Kidney glomerular epithelial cell (primary cell): ENCODE data around the gene C11orf24.

Experiments used
- DNase-seq: peaks from one replicate; lab custom pipeline; 2025; lab: John Stamatoyannopoulos, UW

Gene C11orf24

DNA sequence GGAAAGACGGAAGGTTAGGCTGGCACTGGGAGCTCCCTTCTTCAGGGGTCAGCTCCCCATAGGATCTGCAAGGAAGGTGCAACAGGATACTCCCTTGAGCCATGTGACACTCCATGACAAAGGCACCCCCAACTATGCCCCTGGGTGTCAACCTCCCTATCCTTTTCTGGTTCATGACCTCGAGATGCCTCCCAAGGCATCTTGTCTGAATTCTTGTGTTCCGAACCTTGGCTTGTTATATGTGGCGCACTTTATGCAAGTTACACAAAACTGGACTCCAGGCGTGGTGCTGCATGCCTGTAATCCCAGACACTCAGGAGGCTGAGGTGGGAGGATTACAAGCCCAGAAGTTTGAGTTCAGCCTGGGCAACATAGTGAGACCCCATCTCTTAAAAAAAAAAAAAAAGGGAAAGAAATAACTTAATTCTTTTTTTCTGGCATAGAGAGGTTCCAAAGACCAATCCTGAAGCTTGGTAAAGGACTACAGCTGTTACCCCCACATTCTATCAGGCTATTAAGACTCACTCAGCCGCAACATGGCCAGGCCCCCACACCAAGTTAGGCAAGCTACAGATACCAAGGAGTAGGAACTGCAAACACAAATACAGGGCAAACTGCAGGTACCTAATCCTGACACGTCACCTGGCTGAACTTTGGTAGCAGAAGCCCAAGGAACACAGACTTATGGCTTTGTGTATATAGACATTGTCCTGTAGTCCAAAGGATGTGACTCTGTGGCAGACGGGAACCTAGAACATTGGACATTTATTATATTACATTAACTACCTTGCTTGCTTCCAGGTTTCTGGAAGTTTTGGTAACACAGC lies 1.4 kb downstream of the C11orf24 start:
- DNase-seq = no peak

DNA sequence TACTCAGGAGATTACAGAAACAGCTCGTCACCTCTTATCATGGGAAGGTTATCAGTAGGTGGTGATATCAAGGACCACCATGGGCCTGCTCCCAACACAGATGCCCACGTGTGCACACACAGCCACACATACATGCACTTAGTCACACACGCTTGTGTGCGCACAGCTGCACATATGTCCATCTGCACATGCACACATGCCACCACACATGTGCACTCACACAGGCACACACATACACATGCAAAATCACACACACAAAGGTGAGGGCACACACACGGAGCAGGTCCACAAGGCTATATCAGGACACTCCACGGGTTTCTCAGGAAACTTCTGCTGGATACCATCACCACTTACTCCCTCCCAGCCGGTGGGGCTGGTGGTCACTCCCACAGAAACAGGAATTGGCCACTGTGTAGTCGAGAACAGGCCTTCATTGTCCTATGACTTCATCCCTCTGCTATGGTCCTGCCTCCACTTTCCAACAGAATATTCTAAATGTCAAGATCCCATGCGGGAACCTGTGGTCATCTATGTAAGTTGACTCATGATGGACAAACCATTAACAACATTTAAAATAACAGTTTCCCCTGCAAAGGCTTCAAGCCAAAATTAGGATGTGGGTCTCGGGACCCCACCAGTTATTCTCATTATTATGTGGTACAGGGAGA lies 2.2 kb downstream of the C11orf24 start:
- peak; percentile 85 for DNase-seq

DNA sequence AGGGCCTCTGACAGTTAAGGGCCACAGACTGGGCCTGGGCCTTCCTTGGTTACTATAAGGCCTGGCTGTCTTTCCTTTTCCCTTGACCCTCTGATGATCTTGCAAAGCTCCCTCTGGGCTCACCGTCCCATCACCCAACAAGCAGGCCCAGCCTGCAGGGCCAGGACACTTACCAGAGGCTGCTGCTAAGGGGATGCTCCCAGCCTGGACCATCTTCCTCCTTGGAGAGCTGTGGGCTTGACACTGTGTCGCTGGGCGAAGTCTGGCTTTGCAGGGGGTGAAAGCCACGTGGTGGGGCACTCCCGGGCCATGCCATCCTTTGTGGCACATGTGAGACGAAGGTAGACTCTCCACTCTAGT lies 3.9 kb downstream of the C11orf24 start:
- no peak for DNase-seq

DNA sequence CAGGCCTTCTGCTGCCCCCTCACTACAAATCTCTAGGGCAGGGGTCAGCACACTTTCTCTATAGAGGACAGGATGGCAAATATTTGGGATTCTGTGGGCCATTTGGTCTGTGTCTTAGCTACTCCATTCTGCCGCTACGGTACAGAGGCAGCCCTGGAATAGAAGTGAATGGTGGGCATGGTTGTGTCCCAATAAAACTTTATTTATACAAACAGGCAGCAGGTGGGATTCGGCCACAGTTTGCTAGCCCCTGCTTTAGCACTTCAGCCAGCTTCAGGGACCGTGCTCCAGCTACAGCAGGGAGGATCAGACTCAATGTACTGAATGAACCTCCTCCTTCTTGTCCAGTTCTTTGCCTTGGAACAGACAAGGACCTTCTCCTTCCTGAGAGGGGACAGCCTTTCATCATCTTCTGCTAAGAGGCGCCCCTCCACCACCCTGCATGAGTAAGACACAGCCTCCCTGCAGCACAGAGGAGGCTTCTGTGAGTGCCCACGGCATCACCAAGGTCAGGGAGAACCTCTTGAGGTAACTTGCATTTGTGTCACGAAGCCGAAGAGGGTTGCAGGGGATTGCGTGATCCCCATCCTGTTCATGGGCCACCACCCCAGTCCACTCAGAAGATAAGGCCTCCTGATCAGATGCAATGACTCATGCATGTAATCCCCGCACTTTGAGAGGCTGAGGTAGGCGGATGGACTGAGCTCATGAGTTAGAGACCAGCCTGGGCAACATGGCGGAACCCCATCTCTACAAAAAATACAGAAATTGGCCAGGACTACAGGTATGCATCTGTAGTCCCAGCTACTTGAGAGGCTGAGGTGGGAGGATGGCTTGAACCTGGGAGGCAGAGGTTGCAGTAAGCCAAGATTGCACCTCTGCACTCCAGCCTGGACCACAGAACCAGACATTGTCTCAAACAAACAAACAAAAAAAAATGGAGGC lies 4.6 kb downstream of the C11orf24 start:
- DNase-seq = no peak

DNA sequence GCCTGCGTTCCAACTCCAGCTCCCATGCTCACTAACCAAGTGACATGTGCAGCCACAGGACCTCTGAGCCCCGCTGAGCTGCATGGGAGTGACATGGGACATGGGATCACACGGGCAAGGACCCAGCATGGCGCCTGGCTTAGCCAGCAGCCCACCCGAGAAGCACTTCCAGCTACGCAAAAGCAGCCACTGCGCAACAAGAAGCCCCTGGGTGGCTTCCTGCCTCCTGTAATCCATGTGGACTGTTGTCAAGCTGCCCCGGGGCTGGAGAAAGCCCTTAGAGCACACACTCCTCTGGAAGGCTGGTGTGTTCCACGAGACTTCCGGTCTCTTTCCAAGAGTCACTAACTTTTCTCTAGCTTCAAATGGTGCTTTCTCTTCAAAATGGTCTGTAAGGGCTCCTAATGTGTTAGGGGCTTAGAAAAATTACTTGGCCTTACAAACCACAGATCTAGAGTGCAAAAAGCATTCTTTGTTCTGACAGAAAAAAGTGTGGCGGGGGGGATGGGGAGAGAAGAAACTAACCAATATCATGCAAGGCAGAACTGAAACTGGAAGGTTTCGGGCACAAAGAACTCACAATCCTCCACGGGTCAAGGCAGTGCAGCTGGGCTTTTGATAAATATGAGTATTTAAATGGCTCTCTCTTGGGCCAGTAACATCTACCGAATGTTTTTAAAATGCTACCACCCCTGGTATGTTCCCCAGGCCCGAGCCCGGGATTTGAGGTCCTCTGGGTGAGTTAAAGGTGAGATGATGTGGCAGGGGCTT lies 5.5 kb downstream of the C11orf24 start:
- no peak for DNase-seq

DNA sequence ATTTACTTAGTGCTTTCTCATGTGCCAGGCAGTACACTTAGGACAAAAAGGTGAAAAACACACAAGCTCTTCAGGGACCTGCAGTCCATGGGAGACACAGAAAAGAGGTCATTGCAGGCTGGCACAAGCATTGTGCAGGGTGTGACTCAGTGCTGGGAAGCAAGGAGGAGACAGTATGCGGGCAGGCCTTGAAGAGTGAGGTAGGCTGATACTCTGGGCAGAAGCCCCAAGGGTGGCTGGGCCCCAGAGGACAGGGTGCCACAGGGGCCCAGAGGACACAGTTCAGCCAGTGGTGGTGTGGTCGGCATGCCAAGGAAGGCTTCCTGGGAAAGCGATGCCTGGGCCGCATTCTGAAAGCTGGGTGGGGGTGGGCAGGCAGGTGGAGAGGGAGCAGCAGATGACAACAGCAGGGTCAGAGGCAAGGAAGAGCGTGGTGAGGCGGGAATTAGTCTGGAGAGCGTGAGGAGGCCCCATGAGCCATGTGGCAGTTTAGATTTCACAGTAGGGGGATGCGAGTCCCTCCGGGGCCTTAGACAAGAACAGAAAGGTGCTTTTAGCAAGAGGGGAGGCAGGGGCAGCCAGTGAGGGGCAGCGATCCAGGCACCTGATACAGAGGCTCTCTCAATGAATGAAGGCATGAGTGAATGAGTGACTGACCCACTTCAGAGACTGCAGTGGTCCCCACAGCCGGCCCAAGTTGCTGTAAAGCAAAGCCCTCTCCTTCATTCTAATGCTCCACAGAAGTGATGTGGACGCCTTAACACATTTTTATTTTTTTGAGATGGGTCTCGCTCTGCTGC lies 6.8 kb downstream of the C11orf24 start:
- no peak for DNase-seq

DNA sequence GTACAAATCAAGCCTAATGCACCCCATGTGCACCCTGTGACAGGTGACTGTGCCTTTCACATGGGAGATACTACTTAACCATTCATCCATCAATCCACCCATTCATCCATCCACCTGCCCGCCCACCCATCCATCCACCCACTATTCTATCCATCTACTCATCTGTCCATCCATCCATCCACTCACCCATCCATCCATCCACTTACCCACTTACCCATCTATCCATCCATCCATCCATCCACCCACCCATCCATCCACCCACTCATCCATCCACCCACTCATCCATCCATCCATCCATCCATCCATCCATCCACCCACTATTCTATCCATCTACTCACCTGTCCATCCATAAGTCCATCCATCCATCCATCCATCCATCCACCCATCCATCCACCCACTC lies 7.5 kb downstream of the C11orf24 start:
- DNase-seq = no peak

DNA sequence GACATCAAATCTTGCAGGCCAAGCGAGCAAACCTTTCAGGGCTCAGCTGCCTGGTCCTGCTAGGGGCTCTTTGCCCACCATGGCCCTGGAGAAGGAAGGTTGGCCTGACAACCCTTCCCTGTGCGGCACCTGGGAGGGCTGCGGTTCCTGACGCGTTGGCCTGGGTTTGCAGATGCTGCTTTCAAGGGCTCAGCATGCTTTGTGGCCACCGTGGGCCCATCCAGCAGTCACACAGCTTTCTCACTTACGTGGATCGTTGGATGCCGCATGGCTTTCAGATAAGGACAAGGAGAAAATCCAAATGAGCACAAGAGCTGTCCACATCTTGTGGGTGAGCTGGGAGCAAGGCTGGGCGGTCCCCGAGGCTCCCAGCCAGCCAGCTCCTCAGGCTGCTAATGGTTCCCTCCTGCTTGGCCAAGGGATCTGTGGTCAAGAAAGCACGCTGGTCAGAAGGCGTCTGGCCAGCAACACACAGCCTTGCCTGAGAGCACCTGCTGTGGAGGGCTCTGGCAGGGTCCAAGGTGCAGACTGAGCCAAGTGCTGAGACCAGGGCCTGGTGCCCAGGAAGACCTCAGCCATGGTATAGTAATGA lies 8.2 kb downstream of the C11orf24 start:
- no peak for DNase-seq

DNA sequence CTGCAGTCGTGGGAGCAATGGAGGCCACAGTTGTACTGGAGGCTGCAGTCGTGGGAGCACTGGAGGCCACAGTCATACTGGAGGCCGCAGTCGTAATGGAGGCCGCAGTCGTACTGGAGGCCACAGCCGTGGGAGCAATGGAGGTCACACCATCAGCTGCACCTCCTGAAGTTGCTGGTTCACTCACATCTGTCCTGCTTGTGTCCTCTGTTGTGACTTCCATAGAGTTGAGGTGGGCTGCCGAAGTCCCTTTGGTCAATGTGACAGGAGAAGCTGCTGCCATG lies 9.3 kb downstream of the C11orf24 start:
- no peak for DNase-seq

DNA sequence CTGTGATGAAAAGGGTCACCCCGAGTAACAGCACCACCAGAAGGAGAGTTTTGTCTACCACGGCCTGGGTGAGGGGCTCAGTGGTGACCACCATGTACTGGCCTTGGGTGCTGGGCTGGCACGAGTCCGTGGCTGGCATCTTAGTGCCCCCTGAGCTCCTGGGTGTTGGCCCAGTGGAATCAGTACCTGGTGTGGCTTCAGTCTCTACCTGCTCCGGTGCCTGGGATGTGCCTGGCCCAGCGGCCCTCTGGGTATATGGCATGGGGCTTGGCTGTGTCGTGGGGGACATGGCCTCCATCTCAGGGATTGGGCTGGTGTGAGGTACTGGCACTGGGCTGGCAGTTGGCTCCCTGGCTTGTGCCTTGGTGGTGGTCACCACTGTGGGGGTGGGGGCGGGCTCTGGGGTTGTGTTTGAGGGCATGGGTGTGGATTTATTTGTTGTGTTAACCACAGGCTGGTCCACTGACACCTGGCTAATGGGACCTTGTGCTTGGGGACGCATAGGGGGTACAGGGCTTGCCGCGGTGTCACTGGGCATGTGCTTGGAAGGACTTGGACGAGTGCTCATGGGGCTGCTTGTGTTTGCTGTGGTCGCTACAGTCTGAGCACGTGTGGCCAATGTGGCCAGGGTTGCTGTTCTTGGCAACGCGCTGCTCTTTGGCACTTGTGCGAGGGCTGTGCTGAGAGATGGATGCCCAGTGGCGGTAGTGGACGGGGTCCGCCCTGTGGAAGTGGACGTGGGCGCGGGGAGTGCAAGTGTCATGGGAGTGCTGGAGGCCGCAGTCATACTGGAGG lies 9.8 kb downstream of the C11orf24 start:
- no peak for DNase-seq

DNA sequence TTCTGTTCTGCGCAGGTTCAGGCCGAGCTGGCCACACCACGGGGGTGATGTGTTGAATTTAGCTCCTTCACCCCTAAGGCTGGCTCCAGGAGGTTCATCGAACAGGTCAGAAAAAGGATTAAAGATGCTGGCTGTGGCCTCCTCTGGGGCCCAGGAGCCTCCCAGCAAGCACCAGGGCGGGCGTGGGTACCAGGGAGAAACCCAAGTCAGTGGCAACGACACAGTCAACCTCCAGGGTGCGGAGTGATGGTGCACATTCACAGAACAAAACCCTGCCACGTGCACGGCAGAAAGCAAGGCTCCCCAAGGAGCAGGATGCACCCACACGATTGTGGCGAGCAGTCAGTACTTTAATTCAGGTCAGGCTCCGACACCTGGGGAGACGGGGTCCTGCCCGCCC lies 10.8 kb downstream of the C11orf24 start:
- DNase-seq = no peak

DNA sequence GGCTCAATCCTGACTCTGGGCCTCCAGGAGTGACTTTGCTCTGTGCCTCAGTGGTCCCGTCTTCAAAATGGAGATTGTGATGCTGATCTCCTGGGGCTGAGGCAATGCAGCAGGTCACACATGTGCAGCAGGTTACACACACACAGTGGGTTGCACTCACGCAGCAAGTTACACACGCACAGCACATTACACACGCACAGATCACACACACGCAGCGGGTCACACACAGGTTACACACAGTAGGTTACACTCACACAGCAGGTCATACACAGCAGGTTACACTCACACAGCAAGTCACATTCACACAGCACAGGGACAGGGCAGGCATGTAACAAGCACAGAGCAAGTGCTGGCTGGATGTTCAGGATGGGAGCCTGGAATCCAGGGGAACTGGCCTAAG lies 11.3 kb downstream of the C11orf24 start:
- DNase-seq = no peak

DNA sequence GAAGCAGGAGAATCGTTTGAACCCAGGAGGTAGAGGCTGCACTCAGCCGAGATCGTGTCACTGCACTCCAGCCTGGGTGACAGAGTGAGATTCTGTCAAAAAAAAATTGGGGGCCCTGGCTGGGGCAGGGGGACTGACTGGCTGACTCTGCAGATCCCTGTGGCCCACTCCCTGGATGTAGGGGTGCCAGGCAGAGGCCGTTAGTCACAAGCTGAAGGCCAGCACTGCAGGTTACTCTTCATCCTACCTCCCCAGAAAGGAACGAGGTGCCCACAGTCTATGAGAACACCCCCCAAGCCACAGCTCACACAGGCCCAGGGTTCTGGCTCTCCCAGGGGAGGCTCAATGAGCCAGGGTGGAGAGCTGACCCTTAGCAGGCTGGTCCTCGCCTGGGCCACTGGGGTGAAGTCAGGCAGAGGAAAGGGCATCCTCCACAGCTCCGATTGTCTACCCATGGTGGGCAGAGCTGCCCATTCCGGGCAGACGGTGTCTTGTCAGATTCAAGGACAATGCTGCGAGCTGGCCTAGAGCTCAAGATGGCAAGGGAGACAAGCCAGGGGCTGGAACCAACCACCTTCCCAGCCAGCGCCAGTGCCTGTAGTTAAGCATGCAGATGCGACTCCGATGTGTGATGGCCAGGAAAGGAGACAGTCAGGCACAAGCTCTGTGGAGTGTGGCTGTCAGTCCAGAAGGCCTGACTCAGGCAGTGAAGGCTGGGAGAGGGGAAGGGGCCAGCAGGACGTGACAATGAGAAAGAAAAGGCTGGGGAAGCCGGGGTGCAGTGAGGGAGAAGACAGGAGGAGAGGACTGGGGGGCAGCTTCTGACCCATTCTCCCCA lies 12.4 kb downstream of the C11orf24 start:
- no peak for DNase-seq

DNA sequence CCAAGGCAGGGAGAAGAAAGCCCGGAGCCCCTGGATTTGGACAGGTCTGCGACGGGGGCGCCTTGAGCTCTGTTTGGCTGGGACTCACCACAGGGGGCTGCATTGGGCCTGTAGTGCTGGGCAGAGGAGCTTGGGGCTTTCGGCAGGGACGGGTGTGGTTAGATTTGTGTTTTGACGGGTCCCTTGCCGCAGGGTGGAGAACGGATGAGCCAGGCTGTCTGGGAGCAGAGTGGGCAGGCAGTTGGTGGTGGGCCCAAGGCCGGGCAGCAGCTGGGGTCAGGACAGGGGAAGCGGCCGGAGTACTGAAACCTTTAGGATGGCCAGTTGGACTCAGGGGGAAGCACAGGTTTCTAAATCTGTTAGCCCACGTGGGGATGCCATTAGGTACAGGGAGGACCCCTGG lies 13.4 kb downstream of the C11orf24 start:
- DNase-seq = no peak

DNA sequence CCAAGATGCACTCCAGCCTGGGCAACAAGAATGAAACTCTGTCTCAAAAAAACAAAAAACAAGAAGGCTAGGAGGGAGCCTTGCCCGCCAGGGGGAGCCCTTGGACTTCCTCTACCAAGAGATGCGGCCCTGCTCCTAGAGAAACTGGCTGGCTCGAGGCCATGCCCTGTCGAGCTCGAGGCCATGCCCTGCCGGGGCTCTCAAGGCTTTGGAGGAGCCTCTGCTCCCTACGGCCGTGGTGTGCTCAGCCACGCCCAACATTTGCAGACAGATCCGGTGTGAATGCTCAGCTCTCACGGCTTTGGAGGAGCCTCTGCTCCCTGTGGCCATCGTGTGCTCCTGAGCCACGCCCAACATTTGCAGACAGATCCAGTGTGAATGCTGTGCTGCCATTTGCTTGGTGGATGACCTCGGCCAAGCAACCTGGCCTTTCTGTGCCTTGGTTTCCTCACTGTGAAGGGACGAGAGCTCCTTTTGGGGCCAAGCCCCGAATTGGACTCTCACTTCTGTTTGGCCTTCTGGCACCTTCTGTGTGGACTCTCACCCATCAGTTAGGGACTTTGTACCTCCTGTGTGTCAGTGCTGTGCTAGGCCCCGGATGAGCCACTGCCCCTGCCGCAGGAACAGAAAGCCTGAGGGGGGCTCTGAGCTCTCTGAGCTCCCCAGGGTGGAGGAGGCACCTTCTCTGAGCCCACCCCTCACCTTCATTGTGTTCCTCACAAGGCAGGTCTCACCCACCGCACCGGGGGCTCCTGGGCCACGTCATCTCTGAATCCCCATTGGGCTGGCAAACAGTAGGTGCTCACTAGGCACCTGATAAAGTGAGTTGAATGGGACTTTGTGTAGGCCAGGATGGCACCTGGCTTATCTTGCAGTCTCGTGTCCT lies 14.1 kb downstream of the C11orf24 start:
- DNase-seq = peak; percentile 69

DNA sequence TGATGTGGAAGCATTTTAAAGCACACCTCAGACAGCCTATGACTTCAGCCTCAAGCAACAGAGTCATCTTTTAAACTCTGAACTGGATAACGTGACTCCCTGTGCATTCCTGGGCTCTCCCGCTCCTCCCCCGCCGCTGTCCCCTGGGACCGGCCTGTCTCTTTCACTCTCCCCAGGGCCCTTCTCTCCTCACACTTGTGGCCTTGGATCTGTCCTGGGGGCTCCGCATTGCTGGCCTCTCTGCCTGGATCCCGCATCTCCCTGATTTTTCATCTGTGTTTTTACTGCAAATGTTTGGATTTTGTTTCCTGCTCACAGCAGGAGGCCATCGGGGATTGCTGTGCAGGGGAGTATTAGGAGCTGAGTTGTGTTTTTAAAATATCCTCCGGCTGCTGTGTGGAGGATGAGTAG lies 15.4 kb downstream of the C11orf24 start:
- DNase-seq = peak; percentile 63

DNA sequence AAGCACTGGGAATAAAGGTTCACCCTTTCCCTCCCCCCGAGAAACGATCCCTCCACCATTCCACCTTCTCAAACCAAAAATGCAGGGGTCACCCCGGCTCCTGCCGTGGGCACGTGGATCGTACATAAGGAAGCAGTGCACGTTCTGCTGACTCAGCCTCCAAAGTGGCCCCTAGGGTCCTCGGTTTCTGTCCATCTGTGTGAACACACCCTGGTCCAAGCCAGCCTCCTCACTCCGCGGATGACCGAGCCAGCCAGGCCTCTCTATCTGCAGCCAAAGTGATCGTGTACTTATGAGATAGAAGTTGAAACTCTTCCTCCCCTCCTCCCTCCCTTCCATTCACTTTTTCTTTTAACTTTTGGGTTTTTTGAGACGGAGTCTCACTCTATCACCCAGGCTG lies 16.2 kb downstream of the C11orf24 start:
- no peak for DNase-seq

DNA sequence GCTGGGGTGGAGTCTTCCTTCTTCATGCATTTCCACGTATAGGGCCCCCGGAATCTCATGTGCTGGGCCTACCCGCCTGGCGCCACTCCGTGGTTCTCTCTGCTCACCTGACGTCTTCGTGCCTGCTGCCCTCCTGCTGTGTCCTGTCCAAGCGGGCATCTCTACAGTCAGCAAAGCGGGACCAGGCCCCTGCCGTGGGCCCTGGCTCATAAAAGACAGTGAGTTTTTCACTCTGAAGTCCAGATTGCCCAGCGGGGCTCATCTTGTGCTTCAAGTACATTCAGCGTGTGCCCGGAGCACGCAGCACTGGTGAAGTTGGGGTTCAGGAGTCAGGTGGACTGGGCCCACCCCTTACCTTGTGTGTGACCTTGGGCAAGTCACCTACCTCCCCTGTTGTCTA lies 17.4 kb downstream of the C11orf24 start:
- DNase-seq = no peak
